ENCODE measurements around the gene FAF1. TPM values are rescaled to one million over a fixed set of nuclear protein-coding genes. Genes with fewer than 3 reads are reported as not detected.

FAF1 gene
- total RNA-seq, 1 experiment from 2014 or later, result 14.7 TPM

GRCh38 chr1:50526431-50526830 is 433.6 kb downstream of the FAF1 start:
- TF ChIP-seq EZH2phosphoT487 (IDR thresholded peaks at IDR 0.05; ENCODE audit: borderline replicate concordance, low read length) (no peak), EZH2 (IDR thresholded peaks at IDR 0.05; ENCODE audit: low read length, unreplicated experiment) (no peak), CTCF (conservative IDR thresholded peaks at IDR 0.05; ENCODE audit: low read depth, low read length) (no peak)
- ChIA-PET CTCF (no interaction called here), POLR2A (ENCODE audit: unreplicated experiment) (no interaction called here)
- Histone ChIP-seq H3K27ac (ENCODE audit: low read length) (no peak overlapping the region), H2AFZ (ENCODE audit: low read length) (no peak overlapping the region), H4K20me1 (ENCODE audit: low read length) (no peaks in the 10 kb centered on the region), H3K4me3 (ENCODE audit: low read length) (no peak overlapping the region), H3K27me3 (ENCODE audit: low read length) (no peaks in the 10 kb centered on the region), H3K79me2 (ENCODE audit: low read length) (no peaks in the 10 kb centered on the region), H3K9ac (ENCODE audit: low read length) (no peak overlapping the region), H3K4me1 (ENCODE audit: insufficient read depth, low read length) (no peaks in the 10 kb centered on the region), H3K36me3 (ENCODE audit: low read depth, low read length) (no peaks in the 10 kb centered on the region), H3F3A (ENCODE audit: low read length, unreplicated experiment) (no peaks in the 10 kb centered on the region), H3K4me2 (ENCODE audit: low read length) (no peak overlapping the region), H3K9me3 (ENCODE audit: low read length) (no peaks in the 10 kb centered on the region), H3K9me2 (replicated peaks; ENCODE audit: low read length) (no peaks in the 10 kb centered on the region)
- no TSS peak for BruUV-seq (replicated peaks)
- ATAC-seq (no peak), DNase-seq (no peak)
- intact Hi-C loops (cut with micrococcal nuclease), result no loop called here

- H3K27me3 ChIP-seq (ENCODE audit: low read length), result no peaks in the 10 kb centered on the region
- ChIA-PET POLR2A (ENCODE audit: unreplicated experiment) (no interaction called here), CTCF (no interaction called here)
- no peaks in the 10 kb centered on the region for H3K9me2 ChIP-seq (replicated peaks; ENCODE audit: low read length)
- H3K4me2 ChIP-seq (ENCODE audit: low read length), result no peak overlapping the region
- no TSS peak for BruUV-seq (replicated peaks)
- H4K20me1 ChIP-seq (ENCODE audit: low read length), result no peaks in the 10 kb centered on the region
- TF ChIP-seq EZH2phosphoT487 (IDR thresholded peaks at IDR 0.05; ENCODE audit: borderline replicate concordance, low read length) (no peak), EZH2 (IDR thresholded peaks at IDR 0.05; ENCODE audit: low read length, unreplicated experiment) (no peak), CTCF (conservative IDR thresholded peaks at IDR 0.05; ENCODE audit: low read depth, low read length) (no peak)
- DNase-seq, result no peak
- H3K36me3 ChIP-seq (ENCODE audit: low read depth, low read length), result no peaks in the 10 kb centered on the region
- H3F3A ChIP-seq (ENCODE audit: low read length, unreplicated experiment), result no peaks in the 10 kb centered on the region
- H3K4me1 ChIP-seq (ENCODE audit: insufficient read depth, low read length), result no peaks in the 10 kb centered on the region
- ATAC-seq, result no peak
- H3K9ac ChIP-seq (ENCODE audit: low read length), result no peak overlapping the region
- H3K4me3 ChIP-seq (ENCODE audit: low read length), result no peak overlapping the region
- H3K79me2 ChIP-seq (ENCODE audit: low read length), result no peaks in the 10 kb centered on the region
- H3K27ac ChIP-seq (ENCODE audit: low read length), result no peak overlapping the region
- no peaks in the 10 kb centered on the region for H3K9me3 ChIP-seq (ENCODE audit: low read length)
- intact Hi-C loops (cut with micrococcal nuclease), result no loop called here
- no peak overlapping the region for H2AFZ ChIP-seq (ENCODE audit: low read length)
Measured at GRCh38 chr1:50523548-50523947, 436.5 kb downstream of the FAF1 start.

GRCh38 chr1:50522691-50523342 is 437.2 kb downstream of the FAF1 start:
- no peaks in the 10 kb centered on the region for H3F3A ChIP-seq (ENCODE audit: low read length, unreplicated experiment)
- CTCF ChIA-PET, result no interaction called here
- H4K20me1 ChIP-seq (ENCODE audit: low read length), result no peaks in the 10 kb centered on the region
- H3K36me3 ChIP-seq (ENCODE audit: low read depth, low read length), result no peaks in the 10 kb centered on the region
- TF ChIP-seq EZH2phosphoT487 (IDR thresholded peaks at IDR 0.05; ENCODE audit: borderline replicate concordance, low read length) (no peak), CTCF (conservative IDR thresholded peaks at IDR 0.05; ENCODE audit: low read depth, low read length) (no peak), EZH2 (IDR thresholded peaks at IDR 0.05; ENCODE audit: low read length, unreplicated experiment) (no peak)
- no peak overlapping the region for H3K27ac ChIP-seq (ENCODE audit: low read length)
- H2AFZ ChIP-seq (ENCODE audit: low read length), result no peak overlapping the region
- intact Hi-C loops (cut with micrococcal nuclease), result no loop called here
- no peak overlapping the region for H3K9ac ChIP-seq (ENCODE audit: low read length)
- no peaks in the 10 kb centered on the region for H3K79me2 ChIP-seq (ENCODE audit: low read length)
- H3K9me2 ChIP-seq (replicated peaks; ENCODE audit: low read length), result no peaks in the 10 kb centered on the region
- no peaks in the 10 kb centered on the region for H3K9me3 ChIP-seq (ENCODE audit: low read length)
- no peaks in the 10 kb centered on the region for H3K4me1 ChIP-seq (ENCODE audit: insufficient read depth, low read length)
- POLR2A ChIA-PET (ENCODE audit: unreplicated experiment), result no interaction called here
- no peak overlapping the region for H3K4me2 ChIP-seq (ENCODE audit: low read length)
- ATAC-seq, result no peak
- DNase-seq, result no peak
- H3K27me3 ChIP-seq (ENCODE audit: low read length), result no peaks in the 10 kb centered on the region
- no peak overlapping the region for H3K4me3 ChIP-seq (ENCODE audit: low read length)
- BruUV-seq (replicated peaks), result no TSS peak

Data from PC-3 (cell line).